ENCODE results near the gene SOX5. TPM values are rescaled to one million over a fixed set of nuclear protein-coding genes. Genes with fewer than 3 reads are reported as not detected.

The SOX5 gene
- total RNA-seq, 1 experiment from 2014 or later, result 3.1 TPM

DNA sequence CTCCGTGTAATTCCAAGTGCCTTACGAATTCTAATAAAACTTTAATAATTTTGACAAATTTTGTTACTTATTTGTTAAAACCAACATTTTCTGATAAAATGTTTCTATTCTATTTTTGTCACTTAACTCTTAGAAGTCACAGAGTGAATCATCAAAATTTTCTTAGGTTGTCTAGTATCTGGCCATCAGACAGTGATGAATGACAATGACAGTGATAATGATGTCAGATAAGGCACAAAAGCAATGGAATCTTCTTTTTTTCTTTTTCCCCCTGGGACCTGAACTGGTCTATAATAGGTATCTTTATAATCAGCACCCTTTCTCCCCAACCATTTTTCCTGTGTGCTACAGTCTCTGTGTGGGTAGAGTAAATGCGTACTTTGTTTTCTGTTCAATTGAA lies 407.3 kb downstream of the SOX5 start:
- no peak overlapping the region for H3K56ac ChIP-seq (ENCODE audit: insufficient read length, low read depth, low read length)
- WGBS (ENCODE audit: extremely low coverage, insufficient read length, low lambda C conversion rate), result no CpG with 5 or more reads among the region's 3 CpGs
- H4K91ac ChIP-seq (ENCODE audit: insufficient read length, low read depth, low read length), result no peak overlapping the region
- H4K5ac ChIP-seq (ENCODE audit: insufficient read length, low read depth, low read length), result no peak overlapping the region
- no peaks in the 10 kb centered on the region for H4K20me1 ChIP-seq (ENCODE audit: control insufficient read depth, insufficient read depth, insufficient read length)
- H3T11ph ChIP-seq (ENCODE audit: low read length), result no peak overlapping the region
- H2BK5ac ChIP-seq (ENCODE audit: insufficient read length, low read length), result no peak overlapping the region
- Mint-ChIP-seq H3K4me3 (no peak overlapping the region), H3K27ac (no peak overlapping the region), H3K4me1 (peaks cover 0 to 8% of the 10 kb centered on the region in 2 experiments; a peak in 1 of 4 replicates), H3K27me3 (ENCODE audit: low read depth) (no peaks in the 10 kb centered on the region), H3K36me3 (ENCODE audit: insufficient read depth in 1 of 3, low read depth in 3 of 3) (peaks cover 0 to 9% (median 1%) of the 10 kb centered on the region in 3 experiments; a peak in 3 of 7 replicates), H3K9me3 (peaks cover 0 to 3% of the 10 kb centered on the region in 2 experiments; a peak in 2 of 5 replicates)
- H2BK15ac ChIP-seq (ENCODE audit: low read depth, low read length), result no peak overlapping the region
- no peaks in the 10 kb centered on the region for H3K79me1 ChIP-seq (ENCODE audit: insufficient read depth, low read depth, low read length, poor library complexity, severe bottlenecking)
- no peak overlapping the region for H3K4me2 ChIP-seq (ENCODE audit: insufficient read depth, insufficient read length, low read length)
- H2BK120ac ChIP-seq (ENCODE audit: low read depth, low read length, poor library complexity, severe bottlenecking), result no peak overlapping the region
- H4K8ac ChIP-seq (replicated peaks; ENCODE audit: insufficient read length, low read depth, low read length), result no peak overlapping the region
- H3K9me3 ChIP-seq (ENCODE audit: control insufficient read depth, low read depth, low read length), result no peaks in the 10 kb centered on the region
- no peak overlapping the region for H3K23ac ChIP-seq (ENCODE audit: insufficient read length, low read depth, low read length)
- TF ChIP-seq, protein P1, sequence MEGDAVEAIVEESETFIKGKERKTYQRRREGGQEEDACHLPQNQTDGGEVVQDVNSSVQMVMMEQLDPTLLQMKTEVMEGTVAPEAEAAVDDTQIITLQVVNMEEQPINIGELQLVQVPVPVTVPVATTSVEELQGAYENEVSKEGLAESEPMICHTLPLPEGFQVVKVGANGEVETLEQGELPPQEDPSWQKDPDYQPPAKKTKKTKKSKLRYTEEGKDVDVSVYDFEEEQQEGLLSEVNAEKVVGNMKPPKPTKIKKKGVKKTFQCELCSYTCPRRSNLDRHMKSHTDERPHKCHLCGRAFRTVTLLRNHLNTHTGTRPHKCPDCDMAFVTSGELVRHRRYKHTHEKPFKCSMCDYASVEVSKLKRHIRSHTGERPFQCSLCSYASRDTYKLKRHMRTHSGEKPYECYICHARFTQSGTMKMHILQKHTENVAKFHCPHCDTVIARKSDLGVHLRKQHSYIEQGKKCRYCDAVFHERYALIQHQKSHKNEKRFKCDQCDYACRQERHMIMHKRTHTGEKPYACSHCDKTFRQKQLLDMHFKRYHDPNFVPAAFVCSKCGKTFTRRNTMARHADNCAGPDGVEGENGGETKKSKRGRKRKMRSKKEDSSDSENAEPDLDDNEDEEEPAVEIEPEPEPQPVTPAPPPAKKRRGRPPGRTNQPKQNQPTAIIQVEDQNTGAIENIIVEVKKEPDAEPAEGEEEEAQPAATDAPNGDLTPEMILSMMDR (conservative IDR thresholded peaks at IDR 0.05), result no peak
- no peak overlapping the region for H3K14ac ChIP-seq (ENCODE audit: insufficient read depth, low read length)
- no peaks in the 10 kb centered on the region for H3K27me3 ChIP-seq (ENCODE audit: insufficient read depth, low read length)
- no peak overlapping the region for H2AK5ac ChIP-seq (ENCODE audit: insufficient read length, low read length)
- H3K4ac ChIP-seq (ENCODE audit: low read depth, low read length), result no peak overlapping the region
- no peak overlapping the region for H3K18ac ChIP-seq (ENCODE audit: insufficient read length, low read depth, low read length)
- H3K9ac ChIP-seq (ENCODE audit: extremely low read depth, insufficient read length, low read length), result no peak overlapping the region
- H2AFZ ChIP-seq (ENCODE audit: low read length), result no peak overlapping the region
- DNase-seq, result no peak
- H3K4me1 ChIP-seq (ENCODE audit: insufficient read depth, low read length), result no peaks in the 10 kb centered on the region
- no peak overlapping the region for H3K27ac ChIP-seq (ENCODE audit: insufficient read length, low read depth, low read length)
- no peak overlapping the region for H2BK12ac ChIP-seq (ENCODE audit: insufficient read length, low read depth, low read length)
- H3K79me2 ChIP-seq (ENCODE audit: insufficient read depth, low read length), result no peaks in the 10 kb centered on the region
- no peak overlapping the region for H2BK20ac ChIP-seq (ENCODE audit: low read depth, low read length, poor library complexity, severe bottlenecking)
- H3K23me2 ChIP-seq (ENCODE audit: insufficient read length, low read depth, low read length, poor library complexity, severe bottlenecking), result no peaks in the 10 kb centered on the region

All from H9 (cell line).